ENCODE data around the gene NELL2.

Gene NELL2

DNA sequence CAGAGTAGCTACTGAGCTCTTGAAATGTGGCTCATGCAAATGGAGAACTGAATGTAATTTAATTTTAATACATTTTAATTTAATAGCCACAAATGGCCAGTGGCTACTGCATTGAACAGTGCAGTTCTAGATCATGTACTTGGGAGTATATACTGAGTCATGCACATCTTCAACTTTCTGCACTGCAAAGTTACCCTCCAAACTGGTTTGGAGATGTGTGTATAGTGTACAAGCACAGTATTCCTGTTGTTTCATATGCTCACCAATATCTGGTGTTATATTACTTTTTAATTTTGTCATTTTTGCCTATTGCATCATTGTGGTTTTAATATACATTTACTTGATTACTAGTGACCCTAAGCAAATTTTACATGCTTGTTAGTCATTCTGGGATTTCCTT is 372.8 kb downstream of the NELL2 start:
- no peak for DNase-seq (ENCODE audit: low spot score)
- TF ChIP-seq, protein P1, sequence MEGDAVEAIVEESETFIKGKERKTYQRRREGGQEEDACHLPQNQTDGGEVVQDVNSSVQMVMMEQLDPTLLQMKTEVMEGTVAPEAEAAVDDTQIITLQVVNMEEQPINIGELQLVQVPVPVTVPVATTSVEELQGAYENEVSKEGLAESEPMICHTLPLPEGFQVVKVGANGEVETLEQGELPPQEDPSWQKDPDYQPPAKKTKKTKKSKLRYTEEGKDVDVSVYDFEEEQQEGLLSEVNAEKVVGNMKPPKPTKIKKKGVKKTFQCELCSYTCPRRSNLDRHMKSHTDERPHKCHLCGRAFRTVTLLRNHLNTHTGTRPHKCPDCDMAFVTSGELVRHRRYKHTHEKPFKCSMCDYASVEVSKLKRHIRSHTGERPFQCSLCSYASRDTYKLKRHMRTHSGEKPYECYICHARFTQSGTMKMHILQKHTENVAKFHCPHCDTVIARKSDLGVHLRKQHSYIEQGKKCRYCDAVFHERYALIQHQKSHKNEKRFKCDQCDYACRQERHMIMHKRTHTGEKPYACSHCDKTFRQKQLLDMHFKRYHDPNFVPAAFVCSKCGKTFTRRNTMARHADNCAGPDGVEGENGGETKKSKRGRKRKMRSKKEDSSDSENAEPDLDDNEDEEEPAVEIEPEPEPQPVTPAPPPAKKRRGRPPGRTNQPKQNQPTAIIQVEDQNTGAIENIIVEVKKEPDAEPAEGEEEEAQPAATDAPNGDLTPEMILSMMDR (conservative IDR thresholded peaks at IDR 0.05; ENCODE audit: low read depth): no peak
- ChIA-PET CTCF (no interaction called here), POLR2A (ENCODE audit: low non-redundant PET) (no interaction called here)
- no peak overlapping the region for H3K27ac ChIP-seq

DNA sequence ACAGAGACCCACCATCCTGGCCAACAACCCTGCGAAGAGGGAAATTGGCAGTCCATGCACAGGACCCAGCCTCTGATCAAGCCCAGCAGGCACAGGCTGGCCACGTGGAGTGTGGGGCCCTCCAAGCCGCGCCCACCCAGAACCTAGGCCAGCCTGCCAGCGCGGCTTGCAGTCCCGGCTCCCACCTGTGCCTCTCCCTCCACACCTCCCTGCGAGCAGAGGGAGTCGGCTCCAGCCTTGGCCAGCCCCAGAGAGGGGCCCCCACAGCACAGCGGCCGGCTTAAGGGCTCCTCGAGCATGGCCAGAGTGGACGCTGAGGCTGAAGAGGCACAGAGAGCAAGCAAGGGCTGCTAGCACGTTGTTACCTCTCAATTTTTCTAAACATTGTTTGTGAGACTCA is 373.4 kb downstream of the NELL2 start:
- no peak for DNase-seq (ENCODE audit: low spot score)
- H3K27ac ChIP-seq: no peak overlapping the region
- ChIA-PET CTCF (no interaction called here), POLR2A (ENCODE audit: low non-redundant PET) (no interaction called here)
- TF ChIP-seq, protein P1 (conservative IDR thresholded peaks at IDR 0.05; ENCODE audit: low read depth): no peak

DNA sequence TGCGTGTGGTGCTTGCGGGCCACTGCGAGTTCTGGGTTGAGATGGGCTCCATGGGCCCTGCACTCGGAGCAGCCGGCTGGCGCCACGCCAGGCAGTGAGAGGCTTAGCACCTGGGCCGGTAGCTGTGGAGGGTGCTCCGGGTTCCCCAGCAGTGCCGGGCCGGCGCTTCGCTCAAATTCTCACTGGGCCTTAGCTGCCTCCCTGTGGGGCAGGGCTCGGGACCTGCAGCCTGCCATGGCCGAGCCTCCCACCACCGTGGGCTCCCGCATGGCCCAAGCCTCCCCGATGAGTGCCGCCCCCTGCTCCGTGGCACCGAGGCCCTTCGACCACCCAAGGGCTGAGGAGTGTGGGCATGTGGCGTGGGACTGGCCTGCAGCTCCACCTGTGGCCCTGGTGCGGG is 375.7 kb downstream of the NELL2 start:
- TF ChIP-seq, protein P1 (conservative IDR thresholded peaks at IDR 0.05; ENCODE audit: low read depth): no peak
- ChIA-PET CTCF (no interaction called here), POLR2A (ENCODE audit: low non-redundant PET) (no interaction called here)

DNA sequence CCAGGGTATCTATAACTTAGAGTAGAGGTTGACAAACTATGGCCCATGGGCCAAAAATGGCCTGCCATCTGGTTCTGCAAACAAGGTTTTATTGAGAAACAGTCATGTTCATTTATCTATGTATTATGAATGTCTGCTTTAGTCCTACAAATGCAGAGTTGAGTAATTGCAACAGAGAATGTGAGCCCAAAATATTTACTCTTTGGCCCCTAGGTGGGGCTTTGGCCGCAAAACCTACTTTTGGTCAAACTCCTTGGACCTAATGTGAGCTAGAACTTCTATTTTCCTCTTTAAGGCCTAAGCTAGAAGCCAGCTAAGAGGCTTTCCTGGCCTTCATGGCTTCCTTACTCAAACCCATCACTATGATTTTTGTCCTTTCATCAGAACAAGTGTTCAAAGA is 379.1 kb downstream of the NELL2 start:
- no peak overlapping the region for H3K27ac ChIP-seq
- TF ChIP-seq, protein P1 (conservative IDR thresholded peaks at IDR 0.05; ENCODE audit: low read depth): no peak
- CTCF ChIA-PET: no interaction called here
- POLR2A ChIA-PET (ENCODE audit: low non-redundant PET): no interaction called here
- no peak for DNase-seq (ENCODE audit: low spot score)

More for the DNA sequence above, 375.7 kb downstream of the NELL2 start:
- no peak overlapping the region for H3K27ac ChIP-seq
- no peak for DNase-seq (ENCODE audit: low spot score)

DNA sequence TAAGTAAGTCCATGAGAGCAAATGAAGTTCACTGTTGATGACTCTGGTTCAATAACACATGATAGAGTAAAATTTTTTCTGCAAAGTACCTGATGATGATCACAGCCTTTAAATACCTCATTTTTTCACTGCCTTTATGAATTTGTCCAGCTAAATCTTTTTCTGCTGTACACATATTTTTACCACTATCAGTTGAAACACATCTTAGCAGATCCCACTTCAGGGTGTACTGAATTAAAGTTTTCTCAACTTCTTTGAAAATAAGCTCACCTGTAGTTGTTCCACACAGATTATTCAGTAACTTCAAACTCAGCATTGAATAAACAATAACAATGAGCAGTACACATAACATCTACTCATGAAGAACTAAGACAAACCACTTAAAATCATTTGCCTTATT is 385.9 kb downstream of the NELL2 start:
- H3K27ac ChIP-seq: no peak overlapping the region
- TF ChIP-seq, protein P1 (conservative IDR thresholded peaks at IDR 0.05; ENCODE audit: low read depth): no peak
- ChIA-PET CTCF (no interaction called here), POLR2A (ENCODE audit: low non-redundant PET) (interaction anchor here (0.6 kb wide), 1 partner anchor 182 kb away, joined by 5 read pairs; no protein-coding TSS in a partner anchor)
- no peak for DNase-seq (ENCODE audit: low spot score)

DNA sequence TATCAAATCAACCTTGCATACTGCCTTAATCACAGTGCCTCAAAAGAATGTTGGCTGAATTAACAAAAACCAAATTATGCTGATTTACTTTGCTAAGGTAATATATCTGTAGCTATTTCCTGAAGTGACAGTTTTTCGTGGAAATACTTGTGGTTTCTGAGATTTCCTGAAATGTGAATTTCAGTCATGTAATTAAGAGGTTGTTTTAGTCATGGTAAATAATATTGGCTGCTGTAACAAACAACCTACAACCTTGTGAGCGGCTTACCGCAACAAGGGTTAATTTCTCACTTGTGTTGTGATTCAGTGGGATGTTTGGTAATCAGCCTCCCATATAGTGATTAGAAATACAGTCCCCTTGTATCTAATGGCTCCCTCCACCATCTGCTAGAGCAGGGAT is 387.9 kb downstream of the NELL2 start:
- TF ChIP-seq, protein P1 (conservative IDR thresholded peaks at IDR 0.05; ENCODE audit: low read depth): no peak
- CTCF ChIA-PET: no interaction called here

DNA sequence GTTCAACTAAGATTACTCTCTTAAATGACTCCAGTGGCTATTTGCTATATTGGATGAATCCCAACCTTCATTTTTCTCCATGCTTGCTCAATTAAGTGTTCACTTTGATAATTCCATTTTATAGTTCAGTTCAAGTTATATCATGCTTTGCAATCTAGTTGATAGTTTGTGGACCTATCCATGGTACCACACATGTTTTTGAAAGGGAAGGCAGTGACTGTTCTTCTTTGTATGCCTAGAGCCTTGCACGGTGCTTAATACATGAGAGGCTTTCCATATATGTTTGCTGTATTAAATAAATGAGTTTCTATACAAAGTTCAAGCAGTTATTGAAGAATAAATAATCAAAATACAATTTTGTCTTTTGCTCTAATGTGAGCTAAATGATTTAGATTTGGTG is 391.3 kb downstream of the NELL2 start:
- H3K27ac ChIP-seq: no peak overlapping the region
- POLR2A ChIA-PET (ENCODE audit: low non-redundant PET): no interaction called here
- CTCF ChIA-PET: interaction anchor here (0.7 kb wide), 2 partner anchors 8 to 12 kb away, joined by 3 to 4 read pairs; no protein-coding TSS in a partner anchor

More for the DNA sequence above, 387.9 kb downstream of the NELL2 start:
- no peak for DNase-seq (ENCODE audit: low spot score)
- POLR2A ChIA-PET (ENCODE audit: low non-redundant PET): no interaction called here
- no peak overlapping the region for H3K27ac ChIP-seq

More for the DNA sequence above, 391.3 kb downstream of the NELL2 start:
- no peak for DNase-seq (ENCODE audit: low spot score)
- TF ChIP-seq, protein P1 (conservative IDR thresholded peaks at IDR 0.05; ENCODE audit: low read depth): no peak
